IMR-90 (cell line): ENCODE measurements around the gene AGPS. TPM values are rescaled to one million over a fixed set of nuclear protein-coding genes. Genes with fewer than 3 reads are reported as not detected.

ENCODE experiments used
- ATAC-seq: fragments of 200-7000 bp; cut with Tn5 transposase; 2 replicates; pipeline ENCODE4 v1.9.1; 2020; ENCODE audit warnings: low read depth, mild to moderate bottlenecking, moderate library complexity
- BruUV-seq: library from RNA; stranded (reverse); fragments of 400-500 nt; replicated peaks from 2 replicates; lab custom pipeline; 2021; lab: Mats Ljungman, UMichigan
- CTCF ChIA-PET: fragments of 300-600 bp; formaldehyde crosslinking; extraction: SDS; loops from one replicate; lab custom pipeline; 2021; ENCODE audit warnings: antibody characterized with exemption; lab: Yijun Ruan, JAX
- POLR2A ChIA-PET: fragments of 300-600 bp; sonication (Branson Sonifier 250); formaldehyde crosslinking; loops from one replicate; lab custom pipeline; 2022; ENCODE audit warnings: antibody characterized with exemption; ENCODE audit not compliant: unreplicated experiment; lab: Charles Lee
- DNase-seq: peaks from one replicate; pipeline ENCODE4 v3.0.0; 2013
- H2AFZ ChIP-seq: replicated peaks from 2 replicates; pipeline ENCODE3; 2013; ENCODE audit warnings: low read length, mild to moderate bottlenecking; ENCODE audit not compliant: poor library complexity
- H2AK5ac ChIP-seq: 2 replicates; pipeline ENCODE4 v1.6.1; 2013; ENCODE audit warnings: low read depth, low read length, inconsistent platforms
- H2AK9ac ChIP-seq: replicated peaks from 2 replicates; pipeline ENCODE3; 2013; ENCODE audit warnings: mild to moderate bottlenecking, low read depth, low read length, moderate library complexity; ENCODE audit not compliant: poor library complexity
- H2BK120ac ChIP-seq: 2 replicates; pipeline ENCODE4 v1.6.1; 2013; ENCODE audit warnings: low read depth, low read length, inconsistent platforms
- H2BK15ac ChIP-seq: 3 replicates; pipeline ENCODE4 v1.6.1; 2013; ENCODE audit warnings: low read depth, low read length, inconsistent platforms
- H2BK20ac ChIP-seq: 2 replicates; pipeline ENCODE4 v1.6.1; 2013; ENCODE audit warnings: low read depth, mild to moderate bottlenecking, inconsistent platforms, low read length, moderate library complexity
- H2BK5ac ChIP-seq: 2 replicates; pipeline ENCODE4 v1.6.1; 2013; ENCODE audit warnings: mild to moderate bottlenecking, low read depth, low read length, inconsistent platforms; ENCODE audit not compliant: poor library complexity, severe bottlenecking
- H3K14ac ChIP-seq: replicated peaks from 2 replicates; pipeline ENCODE4 v1.6.1; 2013; ENCODE audit warnings: low read depth, low read length, inconsistent platforms
- H3K18ac ChIP-seq: 2 replicates; pipeline ENCODE4 v1.6.1; 2013; ENCODE audit warnings: low read depth, low read length, control low read depth
- H3K23ac ChIP-seq: 2 replicates; pipeline ENCODE4 v1.6.1; 2013; ENCODE audit warnings: low read depth, low read length, inconsistent platforms
- H3K27ac ChIP-seq: 2 replicates; pipeline ENCODE4 v1.5.1; 2013; ENCODE audit warnings: mild to moderate bottlenecking, control low read depth, low read length; ENCODE audit not compliant: insufficient read depth
- H3K27me3 ChIP-seq: 2 replicates; pipeline ENCODE4 v1.6.1; 2013; ENCODE audit warnings: low read length; ENCODE audit not compliant: control insufficient read depth, insufficient read depth
- H3K36me3 ChIP-seq: 2 replicates; pipeline ENCODE4 v1.6.1; 2013; ENCODE audit warnings: low read length, mixed read lengths; ENCODE audit not compliant: control insufficient read depth, insufficient read depth
- H3K4ac ChIP-seq: 2 replicates; pipeline ENCODE4 v1.6.1; 2013; ENCODE audit warnings: low read depth, low read length, inconsistent platforms
- H3K4me1 ChIP-seq: 2 replicates; pipeline ENCODE4 v1.6.1; 2013; ENCODE audit warnings: low read length, mixed read lengths; ENCODE audit not compliant: control insufficient read depth, insufficient read depth
- H3K4me2 ChIP-seq: 2 replicates; pipeline ENCODE4 v1.6.1; 2013; ENCODE audit warnings: low read depth, mild to moderate bottlenecking, control low read depth, low read length, moderate library complexity
- H3K4me3 ChIP-seq: 2 replicates; pipeline ENCODE4 v1.5.1; 2013; ENCODE audit warnings: low read depth, mild to moderate bottlenecking, control low read depth, low read length, moderate library complexity; ENCODE audit not compliant: insufficient read depth
- H3K56ac ChIP-seq: 2 replicates; pipeline ENCODE4 v1.6.1; 2013; ENCODE audit warnings: low read length, inconsistent platforms; ENCODE audit not compliant: insufficient read depth; ENCODE audit errors: extremely low read depth
- H3K79me1 ChIP-seq, 2 experiments: 2 replicates each; pipeline ENCODE4 v1.6.1; 2013; ENCODE audit warnings: low read length in 2 of 2, inconsistent platforms in 1 of 2, low read depth in 1 of 2
- H3K9ac ChIP-seq: 2 replicates; pipeline ENCODE4 v1.6.1; 2013; ENCODE audit warnings: low read depth, low read length, control low read depth
- H3K9me1 ChIP-seq: 2 replicates; pipeline ENCODE4 v1.6.1; 2013; ENCODE audit warnings: low read length, inconsistent platforms; ENCODE audit not compliant: insufficient read depth
- H3K9me3 ChIP-seq: 2 replicates; pipeline ENCODE4 v1.6.1; 2013; ENCODE audit warnings: low read length; ENCODE audit not compliant: control insufficient read depth, insufficient read depth
- H4K20me1 ChIP-seq: 2 replicates; pipeline ENCODE4 v1.6.1; 2013; ENCODE audit warnings: low read length, inconsistent platforms; ENCODE audit not compliant: insufficient read depth
- H4K5ac ChIP-seq: 2 replicates; pipeline ENCODE4 v1.6.1; 2013; ENCODE audit warnings: mild to moderate bottlenecking, low read depth, low read length, control low read depth
- H4K8ac ChIP-seq, 2 experiments: 2 replicates each; pipeline ENCODE4 v1.6.1; 2013; ENCODE audit warnings: low read depth in 2 of 2, low read length in 2 of 2, control low read depth in 1 of 2, inconsistent platforms in 1 of 2
- H4K91ac ChIP-seq: 2 replicates; pipeline ENCODE4 v1.6.1; 2013; ENCODE audit warnings: low read depth, low read length, inconsistent platforms; ENCODE audit not compliant: insufficient read depth
- BHLHE40 ChIP-seq: fragments of 150-350 bp; IDR thresholded peaks from 2 replicates; pipeline ENCODE4 v1.6.1; 2016; ENCODE audit warnings: mild to moderate bottlenecking, low read depth, low read length
- CEBPB ChIP-seq: IDR thresholded peaks from 2 replicates; pipeline ENCODE4 v1.6.1; 2012; ENCODE audit warnings: low read depth, low read length, improper control_type of control experiment
- CHD1 ChIP-seq: IDR thresholded peaks from 2 replicates; pipeline ENCODE4 v1.6.1; 2012; ENCODE audit warnings: low read depth, low read length, improper control_type of control experiment
- FOS ChIP-seq: fragments of 150-350 bp; IDR thresholded peaks from 2 replicates; pipeline ENCODE4 v1.6.1; 2016; ENCODE audit warnings: low read depth, low read length
- MAFK ChIP-seq: IDR thresholded peaks from 2 replicates; pipeline ENCODE4 v1.6.1; 2012; ENCODE audit warnings: low read depth, low read length, improper control_type of control experiment
- MAZ ChIP-seq: IDR thresholded peaks from 2 replicates; pipeline ENCODE4 v1.6.1; 2012; ENCODE audit warnings: low read depth, mild to moderate bottlenecking, low read length, improper control_type of control experiment, moderate library complexity, borderline replicate concordance
- MXI1 ChIP-seq: IDR thresholded peaks from 2 replicates; pipeline ENCODE4 v1.6.1; 2012; ENCODE audit warnings: low read depth, mild to moderate bottlenecking, low read length, moderate library complexity, borderline replicate concordance
- NFE2L2 ChIP-seq: fragments of 150-350 bp; IDR thresholded peaks from 2 replicates; pipeline ENCODE4 v1.6.1; 2016; ENCODE audit warnings: low read depth, mild to moderate bottlenecking, low read length
- POLR2A ChIP-seq: IDR thresholded peaks from 2 replicates; pipeline ENCODE4 v1.6.1; 2012; ENCODE audit warnings: mild to moderate bottlenecking, low read depth, low read length
- RAD21 ChIP-seq: IDR thresholded peaks from 2 replicates; pipeline ENCODE4 v1.6.1; 2012; ENCODE audit warnings: low read length, improper control_type of control experiment
- RCOR1 ChIP-seq: IDR thresholded peaks from 2 replicates; pipeline ENCODE4 v1.6.1; 2012; ENCODE audit warnings: mild to moderate bottlenecking, low read length, improper control_type of control experiment; ENCODE audit not compliant: insufficient replicate concordance
- RFX5 ChIP-seq: IDR thresholded peaks from 2 replicates; pipeline ENCODE4 v1.8.0; 2012; ENCODE audit warnings: low read depth, mild to moderate bottlenecking, low read length, moderate library complexity
- SMC3 ChIP-seq: fragments of 150-350 bp; IDR thresholded peaks from 2 replicates; pipeline ENCODE4 v1.6.1; 2016; ENCODE audit warnings: low read depth, mild to moderate bottlenecking, antibody characterized with exemption, low read length, moderate library complexity
- WGBS, 2 experiments: methylation state at CpG; one replicate each; pipeline versions ENCODE4 v1.1.5 to v1.1.7; 2013; ENCODE audit warnings: missing lambda C conversion rate in 2 of 2; ENCODE audit not compliant: insufficient read length in 1 of 2; ENCODE audit errors: extremely low coverage in 2 of 2; 5-methylcytosine and 5-hydroxymethylcytosine counted together
- dilution Hi-C: fragments of 300-500 bp; cut with HindIII; formaldehyde crosslinking; loops from one replicate; pipeline ENCODE4 v1.14.3; 2018; ENCODE audit warnings: low sequenced_read_pairs; ENCODE audit not compliant: unreplicated experiment
- in situ Hi-C: fragments of 300-500 bp; cut with MboI; formaldehyde crosslinking; loops from 3 replicates; pipeline ENCODE4 v1.14.3; 2019; ENCODE audit warnings: low sequenced_read_pairs, inconsistent platforms, mixed read lengths
- intact Hi-C: fragments of 100-400 bp; cut with micrococcal nuclease; formaldehyde crosslinking; loops from 2 replicates; pipeline ENCODE4 v1.10.0; 2022
- polyA plus RNA-seq, 3 experiments: library from polyadenylated mRNA; depleted of rRNA; stranded (reverse); fragments of >200 nt; gene quantifications; 2 replicates each; pipeline ENCODE4 v1.2.3, GENCODE V29; 2012; ENCODE audit warnings: low replicate concordance in 1 of 3
- total RNA-seq: library from RNA; depleted of rRNA; stranded (reverse); fragments of >200 nt; gene quantifications from 2 replicates; pipeline ENCODE4 v1.2.3, GENCODE V29; 2012
- TF ChIP-seq, protein P1 (sequence below): conservative IDR thresholded peaks from 2 replicates; pipeline ENCODE4 v1.5.1; 2012; ENCODE audit warnings: mild to moderate bottlenecking, low read depth, low read length, improper control_type of control experiment
- TF ChIP-seq, protein P2 (sequence below): fragments of 150-350 bp; IDR thresholded peaks from 2 replicates; pipeline ENCODE4 v1.6.1; 2017; ENCODE audit warnings: mild to moderate bottlenecking, antibody characterized with exemption, low read length, low read depth
- TF ChIP-seq, protein P3 (sequence below): fragments of 150-350 bp; IDR thresholded peaks from 2 replicates; pipeline ENCODE4 v1.6.1; 2016; ENCODE audit warnings: low read depth, mild to moderate bottlenecking, low read length, moderate library complexity, borderline replicate concordance

AGPS gene
- total and polyA plus RNA-seq, 2 of the 4 experiments (the other 2 are of a cell fraction) = 6.6 to 18.6 TPM

DNA sequence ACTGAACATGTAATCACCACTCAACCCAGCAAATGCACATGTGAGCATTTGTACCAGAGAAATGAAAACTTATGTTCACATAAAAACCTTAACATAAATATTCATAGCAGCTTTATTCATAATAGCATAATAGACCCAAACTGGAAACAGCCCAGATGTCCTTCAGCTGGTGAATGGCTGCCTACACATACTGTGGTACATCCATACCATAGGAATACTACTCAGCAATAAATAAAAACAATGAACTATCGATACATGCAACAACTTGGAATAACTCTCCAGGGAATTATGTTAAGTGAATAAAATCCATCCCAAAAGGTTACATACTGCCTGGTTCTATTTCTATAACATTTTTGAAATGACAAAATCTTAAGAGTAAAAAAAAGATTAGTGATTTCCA lies 140.0 kb downstream of the AGPS start:
- Histone ChIP-seq H3K9ac (no peak overlapping the region), H3K27ac (no peak overlapping the region), H3K4me1 (no peaks in the 10 kb centered on the region), H4K91ac (no peak overlapping the region), H3K36me3 (peaks cover 2% of the 10 kb centered on the region; the same call in 1 of the 2 replicates), H4K5ac (no peak overlapping the region), H3K4ac (no peak overlapping the region), H2BK120ac (no peak overlapping the region), H3K9me3 (no peaks in the 10 kb centered on the region), H2AK5ac (no peak overlapping the region), H3K4me3 (no peak overlapping the region), H3K4me2 (no peak overlapping the region), H2BK15ac (no peak overlapping the region), H3K14ac (no peak overlapping the region), H3K23ac (no peak overlapping the region), H3K9me1 (no peaks in the 10 kb centered on the region), H3K18ac (no peak overlapping the region), H3K27me3 (no peaks in the 10 kb centered on the region), H2BK5ac (no peak overlapping the region), H2AFZ (no peak overlapping the region), H4K8ac (no peak overlapping the region), H2AK9ac (no peak overlapping the region), H3K56ac (no peak overlapping the region), H4K20me1 (no peaks in the 10 kb centered on the region), H2BK20ac (no peak overlapping the region), H3K79me1 (no peaks in the 10 kb centered on the region; a peak in 1 of 4 replicates)
- in situ Hi-C loops (no loop called here), dilution Hi-C loops (no loop called here), intact Hi-C loops (no loop called here)
- no peak for DNase-seq
- BruUV-seq = no TSS peak
- TF ChIP-seq MAZ (no peak), MAFK (no peak), FOS (no peak), CEBPB (no peak), RFX5 (no peak), RAD21 (no peak), NFE2L2 (no peak), MXI1 (no peak), RCOR1 (no peak), BHLHE40 (no peak), POLR2A (no peak), CHD1 (no peak), SMC3 (no peak)
- TF ChIP-seq, protein P1, sequence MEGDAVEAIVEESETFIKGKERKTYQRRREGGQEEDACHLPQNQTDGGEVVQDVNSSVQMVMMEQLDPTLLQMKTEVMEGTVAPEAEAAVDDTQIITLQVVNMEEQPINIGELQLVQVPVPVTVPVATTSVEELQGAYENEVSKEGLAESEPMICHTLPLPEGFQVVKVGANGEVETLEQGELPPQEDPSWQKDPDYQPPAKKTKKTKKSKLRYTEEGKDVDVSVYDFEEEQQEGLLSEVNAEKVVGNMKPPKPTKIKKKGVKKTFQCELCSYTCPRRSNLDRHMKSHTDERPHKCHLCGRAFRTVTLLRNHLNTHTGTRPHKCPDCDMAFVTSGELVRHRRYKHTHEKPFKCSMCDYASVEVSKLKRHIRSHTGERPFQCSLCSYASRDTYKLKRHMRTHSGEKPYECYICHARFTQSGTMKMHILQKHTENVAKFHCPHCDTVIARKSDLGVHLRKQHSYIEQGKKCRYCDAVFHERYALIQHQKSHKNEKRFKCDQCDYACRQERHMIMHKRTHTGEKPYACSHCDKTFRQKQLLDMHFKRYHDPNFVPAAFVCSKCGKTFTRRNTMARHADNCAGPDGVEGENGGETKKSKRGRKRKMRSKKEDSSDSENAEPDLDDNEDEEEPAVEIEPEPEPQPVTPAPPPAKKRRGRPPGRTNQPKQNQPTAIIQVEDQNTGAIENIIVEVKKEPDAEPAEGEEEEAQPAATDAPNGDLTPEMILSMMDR = no peak
- TF ChIP-seq, protein P2, sequence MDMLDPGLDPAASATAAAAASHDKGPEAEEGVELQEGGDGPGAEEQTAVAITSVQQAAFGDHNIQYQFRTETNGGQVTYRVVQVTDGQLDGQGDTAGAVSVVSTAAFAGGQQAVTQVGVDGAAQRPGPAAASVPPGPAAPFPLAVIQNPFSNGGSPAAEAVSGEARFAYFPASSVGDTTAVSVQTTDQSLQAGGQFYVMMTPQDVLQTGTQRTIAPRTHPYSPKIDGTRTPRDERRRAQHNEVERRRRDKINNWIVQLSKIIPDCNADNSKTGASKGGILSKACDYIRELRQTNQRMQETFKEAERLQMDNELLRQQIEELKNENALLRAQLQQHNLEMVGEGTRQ = no peak
- TF ChIP-seq, protein P3, sequence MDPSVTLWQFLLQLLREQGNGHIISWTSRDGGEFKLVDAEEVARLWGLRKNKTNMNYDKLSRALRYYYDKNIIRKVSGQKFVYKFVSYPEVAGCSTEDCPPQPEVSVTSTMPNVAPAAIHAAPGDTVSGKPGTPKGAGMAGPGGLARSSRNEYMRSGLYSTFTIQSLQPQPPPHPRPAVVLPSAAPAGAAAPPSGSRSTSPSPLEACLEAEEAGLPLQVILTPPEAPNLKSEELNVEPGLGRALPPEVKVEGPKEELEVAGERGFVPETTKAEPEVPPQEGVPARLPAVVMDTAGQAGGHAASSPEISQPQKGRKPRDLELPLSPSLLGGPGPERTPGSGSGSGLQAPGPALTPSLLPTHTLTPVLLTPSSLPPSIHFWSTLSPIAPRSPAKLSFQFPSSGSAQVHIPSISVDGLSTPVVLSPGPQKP = no peak
- CTCF ChIA-PET = interaction anchor here (1.0 kb wide), 1 partner anchor 72 kb away, joined by 3 read pairs; no protein-coding TSS in a partner anchor
- no peak for ATAC-seq
- WGBS, 2 experiments = no CpG with 5 or more reads among the region's 1 CpG
- POLR2A ChIA-PET = no interaction called here
